Thyroid gland (tissue), 4 donors: Measurements from ENCODE around the gene FOSL1.

ENCODE experiments used
- POLR2A ChIP-seq, 2 donors: fragments of 450-650 bp; IDR thresholded peaks; one replicate each; pipeline ENCODE4 v1.6.1; 2017; ENCODE audit warnings: antibody characterized with exemption in 2 of 2, mild to moderate bottlenecking in 2 of 2, moderate library complexity in 1 of 2
- TF ChIP-seq, protein P1 (sequence below), 6 experiments: fragments of 200-600 bp in 3 of 6; fragments of 450-650 bp in 3 of 6; sonication (generic) in 3 of 6; IDR thresholded peaks; one replicate each; pipeline ENCODE4 v1.5.1; 2016 to 2019; ENCODE audit warnings: antibody characterized with exemption in 6 of 6, mild to moderate bottlenecking in 2 of 6, inconsistent platforms in 1 of 6, moderate library complexity in 1 of 6

DNA sequence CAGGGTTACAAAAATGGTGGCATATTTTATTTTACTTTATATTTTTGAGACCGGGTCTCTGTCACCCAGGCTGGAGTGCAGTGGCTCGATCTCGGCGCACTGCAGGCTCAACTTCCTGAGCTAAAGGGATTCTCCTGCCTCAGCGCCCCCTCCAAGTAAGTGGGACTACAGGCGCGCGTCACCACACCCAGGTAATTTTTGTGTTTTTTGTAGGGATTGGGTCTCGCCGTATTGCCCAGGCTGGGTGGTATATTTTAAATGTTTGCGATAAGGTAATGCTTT, 652 bp upstream of the FOSL1 start:
- no peak for TF ChIP-seq POLR2A (IDR thresholded peaks at IDR 0.05)
- TF ChIP-seq, protein P1, sequence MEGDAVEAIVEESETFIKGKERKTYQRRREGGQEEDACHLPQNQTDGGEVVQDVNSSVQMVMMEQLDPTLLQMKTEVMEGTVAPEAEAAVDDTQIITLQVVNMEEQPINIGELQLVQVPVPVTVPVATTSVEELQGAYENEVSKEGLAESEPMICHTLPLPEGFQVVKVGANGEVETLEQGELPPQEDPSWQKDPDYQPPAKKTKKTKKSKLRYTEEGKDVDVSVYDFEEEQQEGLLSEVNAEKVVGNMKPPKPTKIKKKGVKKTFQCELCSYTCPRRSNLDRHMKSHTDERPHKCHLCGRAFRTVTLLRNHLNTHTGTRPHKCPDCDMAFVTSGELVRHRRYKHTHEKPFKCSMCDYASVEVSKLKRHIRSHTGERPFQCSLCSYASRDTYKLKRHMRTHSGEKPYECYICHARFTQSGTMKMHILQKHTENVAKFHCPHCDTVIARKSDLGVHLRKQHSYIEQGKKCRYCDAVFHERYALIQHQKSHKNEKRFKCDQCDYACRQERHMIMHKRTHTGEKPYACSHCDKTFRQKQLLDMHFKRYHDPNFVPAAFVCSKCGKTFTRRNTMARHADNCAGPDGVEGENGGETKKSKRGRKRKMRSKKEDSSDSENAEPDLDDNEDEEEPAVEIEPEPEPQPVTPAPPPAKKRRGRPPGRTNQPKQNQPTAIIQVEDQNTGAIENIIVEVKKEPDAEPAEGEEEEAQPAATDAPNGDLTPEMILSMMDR (IDR thresholded peaks at IDR 0.05) = no peak
